ENCODE data around the gene SLC13A4. TPM values are rescaled to one million over a fixed set of nuclear protein-coding genes. Genes with fewer than 3 reads are reported as not detected.

The SLC13A4 gene
- polyA plus RNA-seq, 1 experiment = 0.04 TPM

- no peak for TF ChIP-seq CTCF (IDR thresholded peaks at IDR 0.05; ENCODE audit: insufficient read depth, low read depth, low read length)
- DNase-seq (ENCODE audit: low read depth) = no peak
- POLR2A ChIA-PET = no interaction called here
Observed at GRCh38 chr7:135772639-135773222, 44.7 kb upstream of the SLC13A4 start.

GRCh38 chr7:135771961-135772638, 44.1 kb upstream of the SLC13A4 start:
- no peak for DNase-seq (ENCODE audit: low read depth)
- H3K27me3 ChIP-seq (ENCODE audit: control insufficient read depth, insufficient read depth, low read length) = no peaks in the 10 kb centered on the region; the same call in none of the 2 replicates
- H3K36me3 ChIP-seq (ENCODE audit: control insufficient read depth, insufficient read depth, low read length) = no peaks in the 10 kb centered on the region
- no peak for TF ChIP-seq CTCF (IDR thresholded peaks at IDR 0.05; ENCODE audit: insufficient read depth, low read depth, low read length)
- POLR2A ChIA-PET = no interaction called here
- CTCF ChIA-PET = interaction anchor here (0.5 to 1.7 kb wide), 6 partner anchors 12 to 109 kb away, joined by 3 to 6 read pairs (median 3); partner anchors contain the start of gene STMP1
- H3K4me3 ChIP-seq (ENCODE audit: low read depth, low read length) = no peak overlapping the region

More at GRCh38 chr7:135772639-135773222, 44.7 kb upstream of the SLC13A4 start:
- H3K4me3 ChIP-seq (ENCODE audit: low read depth, low read length) = no peak overlapping the region
- CTCF ChIA-PET = interaction anchor here (0.5 to 2.2 kb wide), 5 partner anchors 12 to 91 kb away, joined by 3 to 9 read pairs (median 3); no protein-coding TSS in a partner anchor
- no peaks in the 10 kb centered on the region for H3K36me3 ChIP-seq (ENCODE audit: control insufficient read depth, insufficient read depth, low read length)
- no peaks in the 10 kb centered on the region; the same call in none of the 2 replicates for H3K27me3 ChIP-seq (ENCODE audit: control insufficient read depth, insufficient read depth, low read length)

GRCh38 chr7:135771051-135771450, 43.1 kb upstream of the SLC13A4 start:
- ChIA-PET CTCF (interaction anchor here (0.8 to 1.7 kb wide), 4 partner anchors 13 to 108 kb away, joined by 3 to 6 read pairs (median 4); partner anchors contain the start of gene STMP1), POLR2A (no interaction called here)
- no peak for TF ChIP-seq CTCF (IDR thresholded peaks at IDR 0.05; ENCODE audit: insufficient read depth, low read depth, low read length)
- Histone ChIP-seq H3K36me3 (ENCODE audit: control insufficient read depth, insufficient read depth, low read length) (no peaks in the 10 kb centered on the region), H3K4me3 (ENCODE audit: low read depth, low read length) (no peak overlapping the region), H3K27me3 (ENCODE audit: control insufficient read depth, insufficient read depth, low read length) (no peaks in the 10 kb centered on the region; the same call in none of the 2 replicates)
- no peak for DNase-seq (ENCODE audit: low read depth)

- H3K4me3 ChIP-seq (ENCODE audit: low read depth, low read length) = no peak overlapping the region
- no peak for TF ChIP-seq CTCF (IDR thresholded peaks at IDR 0.05; ENCODE audit: insufficient read depth, low read depth, low read length)
- POLR2A ChIA-PET = no interaction called here
- DNase-seq (ENCODE audit: low read depth) = no peak
- H3K36me3 ChIP-seq (ENCODE audit: control insufficient read depth, insufficient read depth, low read length) = no peaks in the 10 kb centered on the region
- H3K27me3 ChIP-seq (ENCODE audit: control insufficient read depth, insufficient read depth, low read length) = no peaks in the 10 kb centered on the region; the same call in none of the 2 replicates
- CTCF ChIA-PET = interaction anchor here (1.5 kb wide), 1 partner anchor 14 kb away, joined by 3 read pairs; no protein-coding TSS in a partner anchor
Observed at GRCh38 chr7:135770139-135770710, 42.2 kb upstream of the SLC13A4 start.
